GM19324 (cell line): ENCODE data around the gene CCDC169.
"Not testable (repeated sequence)": the region's sequence is repeated elsewhere in the genome, so short reads cannot be mapped to it uniquely, and the experiment has no call there.

ENCODE experiments used
- ATAC-seq: cut with Tn5 transposase; IDR thresholded peaks from one replicate; pipeline ENCODE4 v1.9.1; 2021; ENCODE audit warnings: mild to moderate bottlenecking, moderate library complexity; ENCODE audit not compliant: unreplicated experiment, low FRiP score

Gene CCDC169

GRCh38 chr13:36319793-36320192 lies 22.2 kb upstream of the CCDC169 start:
- ATAC-seq: not testable (repeated sequence)

GRCh38 chr13:36313047-36313969 lies 15.7 kb upstream of the CCDC169 start:
- ATAC-seq: no peak

- no peak for ATAC-seq
Observed at GRCh38 chr13:36310417-36311108, 12.9 kb upstream of the CCDC169 start.

GRCh38 chr13:36302289-36302688 lies 4.7 kb upstream of the CCDC169 start:
- ATAC-seq: no peak

DNA sequence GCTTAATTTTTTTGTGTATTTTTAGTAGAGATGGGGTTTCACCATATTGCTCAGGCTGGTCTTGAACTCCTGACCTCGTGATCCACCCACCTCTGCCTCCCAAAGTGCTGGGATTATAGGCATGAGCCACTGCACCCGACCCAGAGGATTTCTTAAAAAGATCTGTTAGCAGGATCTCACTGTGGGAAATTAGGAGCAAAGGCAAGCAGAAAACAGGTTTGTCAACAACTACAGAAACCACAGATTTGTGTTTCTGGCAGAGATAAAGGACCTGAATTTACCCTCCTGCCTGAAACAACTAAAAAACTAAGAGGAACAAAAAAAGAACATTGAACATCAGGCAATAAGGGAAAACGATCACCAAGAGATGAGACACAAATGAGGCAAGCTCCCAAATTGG lies 1.9 kb upstream of the CCDC169 start:
- not testable (repeated sequence) for ATAC-seq

DNA sequence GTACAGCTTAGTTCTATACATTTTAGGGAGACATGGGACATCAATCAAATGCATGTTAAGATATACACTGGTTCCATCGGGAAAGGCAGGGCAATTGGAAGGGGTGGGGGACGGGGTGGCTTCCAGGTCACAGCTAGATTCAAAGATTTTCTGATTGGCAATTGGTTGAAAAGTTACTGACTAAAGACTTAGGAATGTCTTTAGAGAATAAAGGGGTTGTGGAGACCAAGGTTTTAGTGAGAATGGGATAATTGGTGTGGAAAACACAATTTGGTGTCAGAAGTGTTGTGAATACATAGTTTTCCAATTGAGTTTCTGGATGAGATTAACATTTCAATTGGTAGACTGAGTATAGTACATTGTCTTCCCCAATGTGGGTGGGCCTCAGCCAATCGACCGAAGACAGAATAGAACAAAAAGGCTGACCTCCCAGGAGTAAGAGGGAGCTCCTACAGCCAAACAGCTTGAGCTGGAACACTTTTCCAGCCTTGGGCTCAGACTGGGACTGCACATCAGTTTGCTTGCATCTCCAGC lies 988 bp upstream of the CCDC169 start:
- no peak for ATAC-seq

GRCh38 chr13:36294096-36294495 lies 3.5 kb downstream of the CCDC169 start:
- ATAC-seq: no peak

- no peak for ATAC-seq
Observed at GRCh38 chr13:36293497-36293896, 4.1 kb downstream of the CCDC169 start.

DNA sequence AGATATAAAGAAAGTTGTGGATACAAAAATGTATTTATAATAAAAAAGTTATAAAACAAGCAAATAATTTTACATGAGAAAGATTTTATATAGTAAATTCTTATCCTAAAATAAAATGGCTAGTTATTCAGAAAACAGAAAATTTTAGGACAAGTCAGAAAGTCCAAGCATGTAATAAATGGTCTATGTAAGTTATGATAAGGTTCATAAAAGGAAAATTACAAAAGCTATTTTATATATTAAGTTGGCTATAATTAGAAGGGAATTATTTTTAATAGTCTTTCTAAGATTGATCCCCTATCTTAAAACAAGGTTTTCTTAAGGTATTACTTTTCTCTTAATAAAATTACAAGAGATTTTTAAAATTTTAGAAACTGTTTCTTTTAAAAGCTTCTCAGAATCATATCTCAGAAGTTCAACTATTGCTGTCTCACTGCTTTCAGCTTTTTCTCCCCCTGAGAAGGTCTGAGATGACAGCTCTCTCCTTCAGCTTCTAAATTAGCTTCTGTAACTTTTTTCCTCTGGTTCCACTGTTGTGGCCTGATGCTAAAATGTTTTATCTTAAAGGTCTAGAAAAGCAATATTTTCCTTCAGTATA lies 8.7 kb downstream of the CCDC169 start:
- no peak for ATAC-seq

- no peak for ATAC-seq
Observed at GRCh38 chr13:36286006-36286405, 11.6 kb downstream of the CCDC169 start.

DNA sequence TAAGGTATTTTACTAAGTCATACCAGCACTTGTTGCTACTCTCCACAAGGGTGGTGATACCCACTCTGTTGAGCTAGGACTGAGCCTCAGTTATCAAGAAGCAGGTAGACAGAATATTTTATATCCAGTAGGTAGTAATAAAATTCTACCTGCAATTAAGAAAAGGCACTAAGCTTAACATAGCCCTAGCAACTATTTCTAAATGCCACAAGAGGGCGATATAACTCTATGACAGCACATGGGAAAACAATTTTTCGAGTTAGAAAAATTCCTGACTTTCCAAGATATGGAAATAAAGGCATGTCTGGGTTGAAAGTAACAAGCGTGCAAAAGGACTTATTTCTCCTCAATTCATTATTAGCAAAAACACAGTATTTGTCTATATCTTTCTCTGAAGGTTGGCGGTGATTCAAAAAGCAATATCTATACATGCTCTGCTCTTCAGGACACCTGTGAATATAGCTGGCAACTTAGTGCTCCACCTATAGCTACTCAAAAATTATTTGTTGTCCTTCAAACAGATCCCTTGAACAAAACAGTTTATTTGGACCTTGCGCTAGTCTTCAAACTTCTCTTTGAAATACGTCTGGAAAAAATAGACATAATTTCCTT lies 14.7 kb downstream of the CCDC169 start:
- no peak for ATAC-seq

- ATAC-seq: no peak
Observed at GRCh38 chr13:36275190-36276002, 22.2 kb downstream of the CCDC169 start.

GRCh38 chr13:36273431-36273830 lies 24.2 kb downstream of the CCDC169 start:
- ATAC-seq: no peak

DNA sequence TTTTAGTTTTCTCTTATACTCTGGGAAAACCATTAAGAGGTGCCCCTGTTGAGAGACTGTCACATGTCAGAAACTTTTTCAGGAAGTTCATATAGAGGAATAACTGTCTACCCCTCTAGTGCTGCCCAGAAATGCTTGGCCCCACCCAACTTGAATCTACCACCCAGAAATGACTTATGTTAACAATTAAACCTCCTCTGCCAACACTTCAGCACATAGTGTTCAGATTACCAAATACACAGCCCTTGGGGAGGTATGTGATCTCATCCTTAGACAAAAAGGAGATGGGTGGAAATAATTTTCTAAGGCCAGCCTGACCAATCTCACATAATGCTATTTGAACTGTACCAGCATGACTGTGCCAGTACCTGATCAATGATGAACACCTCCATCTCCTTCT lies 35.6 kb downstream of the CCDC169 start:
- no peak for ATAC-seq

GRCh38 chr13:36261011-36261410 lies 36.6 kb downstream of the CCDC169 start:
- no peak for ATAC-seq

GRCh38 chr13:36259361-36260137 lies 38.1 kb downstream of the CCDC169 start:
- no peak for ATAC-seq

- no peak for ATAC-seq
Observed at GRCh38 chr13:36258831-36259230, 38.8 kb downstream of the CCDC169 start.

- ATAC-seq: no peak
Observed at GRCh38 chr13:36251526-36251925, 46.1 kb downstream of the CCDC169 start.

- ATAC-seq: no peak
Observed at GRCh38 chr13:36251017-36251416, 46.6 kb downstream of the CCDC169 start.
